Neural crest cell (in vitro differentiated cells): ENCODE measurements around the gene INTS11. TPM values are rescaled to one million over a fixed set of nuclear protein-coding genes. Genes with fewer than 3 reads are reported as not detected.
"Not testable (repeated sequence)": the region's sequence is repeated elsewhere in the genome, so short reads cannot be mapped to it uniquely, and the experiment has no call there.

Experiments
- DNase-seq: peaks from one replicate; pipeline ENCODE4 v3.0.0; 2021; ENCODE audit warnings: low read depth, mixed read lengths, low spot score
- H3K27ac Mint-ChIP-seq: one replicate; pipeline ENCODE4 v1.8.0; 2021; ENCODE audit warnings: mild to moderate bottlenecking, mixed read lengths; ENCODE audit not compliant: unreplicated experiment
- H3K27me3 Mint-ChIP-seq: 2 replicates; pipeline ENCODE4 v1.8.0; 2021; ENCODE audit warnings: low read depth, mild to moderate bottlenecking, mixed read lengths
- H3K36me3 Mint-ChIP-seq: 2 replicates; pipeline ENCODE4 v1.8.0; 2021; ENCODE audit warnings: low read depth, mild to moderate bottlenecking, mixed read lengths
- H3K4me1 Mint-ChIP-seq: 2 replicates; pipeline ENCODE4 v1.8.0; 2021; ENCODE audit warnings: mixed read lengths
- H3K4me3 Mint-ChIP-seq: one replicate; pipeline ENCODE4 v1.8.0; 2021; ENCODE audit warnings: mild to moderate bottlenecking, mixed read lengths
- H3K9me3 Mint-ChIP-seq: 2 replicates; pipeline ENCODE4 v1.8.0; 2021; ENCODE audit warnings: mixed read lengths
- total RNA-seq: library from RNA; stranded (reverse); gene quantifications from 2 replicates; pipeline ENCODE4 v1.2.1, GENCODE V29; 2021
- TF ChIP-seq, protein P1 (sequence below): fragments of 200-600 bp; sonication (generic); conservative IDR thresholded peaks from 2 replicates; pipeline ENCODE4 v1.5.0; 2021; ENCODE audit warnings: antibody characterized with exemption, mild to moderate bottlenecking

INTS11 gene
- total RNA-seq, 1 donor from 2014 or later, result 160 TPM

GRCh38 chr1:1318131-1318652 lies 6.3 kb downstream of the INTS11 start:
- H3K27me3 Mint-ChIP-seq, result no peaks in the 10 kb centered on the region
- H3K9me3 Mint-ChIP-seq, result no peaks in the 10 kb centered on the region
- TF ChIP-seq, protein P1, sequence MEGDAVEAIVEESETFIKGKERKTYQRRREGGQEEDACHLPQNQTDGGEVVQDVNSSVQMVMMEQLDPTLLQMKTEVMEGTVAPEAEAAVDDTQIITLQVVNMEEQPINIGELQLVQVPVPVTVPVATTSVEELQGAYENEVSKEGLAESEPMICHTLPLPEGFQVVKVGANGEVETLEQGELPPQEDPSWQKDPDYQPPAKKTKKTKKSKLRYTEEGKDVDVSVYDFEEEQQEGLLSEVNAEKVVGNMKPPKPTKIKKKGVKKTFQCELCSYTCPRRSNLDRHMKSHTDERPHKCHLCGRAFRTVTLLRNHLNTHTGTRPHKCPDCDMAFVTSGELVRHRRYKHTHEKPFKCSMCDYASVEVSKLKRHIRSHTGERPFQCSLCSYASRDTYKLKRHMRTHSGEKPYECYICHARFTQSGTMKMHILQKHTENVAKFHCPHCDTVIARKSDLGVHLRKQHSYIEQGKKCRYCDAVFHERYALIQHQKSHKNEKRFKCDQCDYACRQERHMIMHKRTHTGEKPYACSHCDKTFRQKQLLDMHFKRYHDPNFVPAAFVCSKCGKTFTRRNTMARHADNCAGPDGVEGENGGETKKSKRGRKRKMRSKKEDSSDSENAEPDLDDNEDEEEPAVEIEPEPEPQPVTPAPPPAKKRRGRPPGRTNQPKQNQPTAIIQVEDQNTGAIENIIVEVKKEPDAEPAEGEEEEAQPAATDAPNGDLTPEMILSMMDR, result no peak
- peaks cover 2% of the 10 kb centered on the region for H3K36me3 Mint-ChIP-seq
- DNase-seq, result no peak
- H3K27ac Mint-ChIP-seq, result no peak overlapping the region
- peaks cover 15% of the 10 kb centered on the region for H3K4me1 Mint-ChIP-seq
- peak overlapping the region; percentile 62 for H3K4me3 Mint-ChIP-seq

DNA sequence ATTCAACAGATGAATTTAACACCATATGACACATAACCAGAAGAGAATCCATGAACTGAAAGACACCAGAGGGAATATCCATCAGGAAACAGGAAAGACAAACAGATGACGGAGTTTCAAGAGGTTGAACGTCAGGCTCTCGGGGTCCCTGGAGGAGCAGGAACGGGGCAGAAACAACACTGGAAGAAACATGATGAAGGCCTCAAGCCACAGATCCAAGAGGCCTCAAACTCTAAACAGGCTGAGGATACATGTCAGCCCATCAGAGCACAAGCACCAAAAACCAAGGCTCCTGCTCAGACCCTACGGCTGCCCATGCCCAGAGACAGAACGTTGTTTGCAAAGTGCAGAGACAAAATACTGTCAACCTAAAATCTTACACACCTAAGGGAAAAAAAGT lies 7.0 kb downstream of the INTS11 start:
- Mint-ChIP-seq H3K4me3 (peak overlapping the region; percentile 19), H3K27me3 (no peaks in the 10 kb centered on the region), H3K27ac (no peak overlapping the region), H3K4me1 (peaks cover 15% of the 10 kb centered on the region), H3K9me3 (no peaks in the 10 kb centered on the region), H3K36me3 (peaks cover 2% of the 10 kb centered on the region)
- DNase-seq, result no peak
- TF ChIP-seq, protein P1, result no peak

GRCh38 chr1:1316199-1316598 lies 8.3 kb downstream of the INTS11 start:
- H3K9me3 Mint-ChIP-seq, DNase-seq, H3K27ac Mint-ChIP-seq, H3K36me3 Mint-ChIP-seq, H3K27me3 Mint-ChIP-seq: not testable (repeated sequence)
- Mint-ChIP-seq H3K4me1 (peaks cover 11% of the 10 kb centered on the region), H3K4me3 (peak overlapping the region; percentile 31)

DNA sequence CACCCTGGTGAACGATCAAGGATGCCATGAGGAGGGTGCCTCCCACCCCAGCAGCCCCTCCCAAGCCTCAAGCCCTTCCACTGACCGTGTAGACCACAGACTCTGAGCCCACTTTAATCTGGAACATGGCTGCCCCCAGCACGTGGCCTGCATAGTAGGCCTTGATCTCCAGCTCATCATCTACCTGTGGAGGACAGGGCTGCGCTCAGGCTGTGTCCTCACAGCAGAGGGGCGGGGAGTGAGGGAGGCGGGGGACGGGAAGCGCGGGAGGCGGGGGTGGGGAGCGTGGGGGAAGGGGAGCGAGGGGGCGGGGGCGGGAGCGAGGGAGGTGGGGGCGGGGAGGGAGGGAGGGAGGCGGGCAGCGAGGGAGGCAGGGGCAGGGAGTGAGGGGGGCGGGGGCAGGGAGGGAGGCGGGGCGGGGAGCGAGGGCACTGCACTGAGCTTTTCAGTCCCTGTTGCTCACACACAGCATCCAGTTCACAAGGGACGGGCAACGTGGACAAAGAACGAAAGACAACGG lies 9.0 kb downstream of the INTS11 start:
- TF ChIP-seq, protein P1, result no peak
- Mint-ChIP-seq H3K27ac (peak overlapping the region; percentile 57), H3K27me3 (no peaks in the 10 kb centered on the region), H3K4me1 (peaks cover 11% of the 10 kb centered on the region), H3K9me3 (no peaks in the 10 kb centered on the region), H3K4me3 (peak overlapping the region; percentile 23), H3K36me3 (peaks cover 2% of the 10 kb centered on the region)
- no peak for DNase-seq

DNA sequence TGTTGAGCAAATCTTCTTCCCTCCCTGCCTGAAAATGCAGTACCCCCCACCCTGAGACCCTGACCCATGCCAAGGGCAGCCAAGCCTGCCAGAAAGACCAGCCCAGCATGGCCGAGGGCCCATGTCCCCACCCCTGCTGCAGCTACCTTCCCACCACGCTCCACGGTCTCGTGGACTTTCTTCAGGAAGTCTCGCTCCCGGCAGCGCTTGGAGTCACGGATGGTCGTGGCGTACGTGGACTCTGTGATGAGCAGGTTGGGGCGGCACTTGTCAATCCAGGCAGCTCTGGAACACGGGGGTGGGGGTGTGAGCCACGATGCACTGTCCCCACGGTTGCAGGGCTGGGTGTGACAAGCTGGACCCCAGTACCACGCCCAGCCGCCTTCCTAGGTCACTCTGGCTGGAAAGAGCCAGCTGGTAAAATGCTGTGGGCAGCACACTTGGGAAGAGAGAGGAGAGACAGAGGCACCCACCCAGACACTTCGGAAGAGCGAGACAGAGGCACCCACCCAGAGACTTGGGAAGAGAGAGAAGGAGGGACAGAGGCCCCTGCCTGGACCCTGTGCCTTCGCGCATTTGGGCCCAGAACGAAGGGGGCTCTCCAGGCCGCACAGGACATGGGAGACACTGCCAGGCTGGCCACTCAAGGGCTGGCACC lies 9.7 kb downstream of the INTS11 start:
- TF ChIP-seq, protein P1, result no peak
- H3K4me1 Mint-ChIP-seq, result peaks cover 11% of the 10 kb centered on the region
- peak overlapping the region; percentile 23 for H3K4me3 Mint-ChIP-seq
- DNase-seq, result no peak
- H3K27me3 Mint-ChIP-seq, result no peaks in the 10 kb centered on the region
- no peak overlapping the region for H3K27ac Mint-ChIP-seq
- no peaks in the 10 kb centered on the region for H3K9me3 Mint-ChIP-seq
- H3K36me3 Mint-ChIP-seq, result peaks cover 2% of the 10 kb centered on the region

DNA sequence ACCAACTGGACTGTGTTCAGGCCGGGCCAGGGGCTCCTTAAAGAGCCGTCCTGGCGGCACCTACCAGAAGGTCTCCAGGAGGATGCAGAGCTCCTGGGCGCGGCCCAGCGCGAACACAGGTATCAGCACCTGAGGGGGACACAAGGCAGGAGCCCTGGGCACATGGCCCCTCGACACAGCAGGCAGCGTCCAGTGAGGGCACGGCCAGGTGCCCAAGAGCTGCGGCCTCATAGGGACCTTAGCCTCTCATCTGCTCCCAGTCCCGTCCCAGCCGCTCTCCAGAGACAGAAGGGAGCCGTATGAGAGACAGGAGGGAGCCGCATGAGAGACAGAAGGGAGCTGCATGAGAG lies 10.2 kb downstream of the INTS11 start:
- H3K4me3 Mint-ChIP-seq, result no peak overlapping the region
- no peak overlapping the region for H3K27ac Mint-ChIP-seq
- H3K27me3 Mint-ChIP-seq, result no peaks in the 10 kb centered on the region
- peaks cover 2% of the 10 kb centered on the region for H3K36me3 Mint-ChIP-seq
- H3K4me1 Mint-ChIP-seq, result peaks cover 7% of the 10 kb centered on the region
- no peak for DNase-seq
- H3K9me3 Mint-ChIP-seq, result no peaks in the 10 kb centered on the region
- TF ChIP-seq, protein P1, result no peak
